GM18499 (cell line): ENCODE results near the gene TMUB2.

Source experiments
- ATAC-seq: cut with Tn5 transposase; IDR thresholded peaks from one replicate; pipeline ENCODE4 v1.9.1; 2021; ENCODE audit warnings: moderate number of reproducible peaks; ENCODE audit not compliant: insufficient read depth, unreplicated experiment

TMUB2 gene

GRCh38 chr17:44200478-44201155 lies 13.8 kb downstream of the TMUB2 start:
- no peak for ATAC-seq

- no peak for ATAC-seq
Measured at GRCh38 chr17:44202756-44203155, 16.0 kb downstream of the TMUB2 start.

- no peak for ATAC-seq
Measured at GRCh38 chr17:44203731-44204440, 17.1 kb downstream of the TMUB2 start.

GRCh38 chr17:44204441-44204882 lies 17.7 kb downstream of the TMUB2 start:
- no peak for ATAC-seq

GRCh38 chr17:44205962-44206824 lies 19.4 kb downstream of the TMUB2 start:
- no peak for ATAC-seq

GRCh38 chr17:44206825-44207155 lies 20.0 kb downstream of the TMUB2 start:
- ATAC-seq = no peak

- no peak for ATAC-seq
Measured at GRCh38 chr17:44207319-44207718, 20.5 kb downstream of the TMUB2 start.

- no peak for ATAC-seq
Measured at GRCh38 chr17:44207743-44208142, 21.0 kb downstream of the TMUB2 start.

- no peak for ATAC-seq
Measured at GRCh38 chr17:44209786-44210341, 23.1 kb downstream of the TMUB2 start.

GRCh38 chr17:44210342-44211192 lies 23.8 kb downstream of the TMUB2 start:
- ATAC-seq = no peak

- no peak for ATAC-seq
Measured at GRCh38 chr17:44211281-44212265, 24.8 kb downstream of the TMUB2 start.

GRCh38 chr17:44212507-44213402 lies 26.0 kb downstream of the TMUB2 start:
- no peak for ATAC-seq

GRCh38 chr17:44213403-44214229 lies 26.8 kb downstream of the TMUB2 start:
- no peak for ATAC-seq

- no peak for ATAC-seq
Measured at GRCh38 chr17:44214230-44214494, 27.4 kb downstream of the TMUB2 start.

GRCh38 chr17:44214896-44215295 lies 28.1 kb downstream of the TMUB2 start:
- no peak for ATAC-seq

- no peak for ATAC-seq
Measured at GRCh38 chr17:44216173-44216572, 29.4 kb downstream of the TMUB2 start.

- ATAC-seq = no peak
Measured at GRCh38 chr17:44216694-44217093, 29.9 kb downstream of the TMUB2 start.
